Bone marrow (tissue), 2 donors: ENCODE data around the gene ZNG1C.
"Not testable (repeated sequence)": the region's sequence is repeated elsewhere in the genome, so short reads cannot be mapped to it uniquely, and the experiment has no call there.

Experiments
- DNase-seq, 2 donors: peaks; one replicate each; lab custom pipeline; 2025; lab: John Stamatoyannopoulos, UW

Gene ZNG1C

GRCh38 chr9:68241683-68242082, at the start of gene ZNG1C:
ZNG1C (plus strand) TSS chr9:68241983; CDS start chr9:68242032, 49 bp downstream.
- DNase-seq = not testable (repeated sequence)

DNA sequence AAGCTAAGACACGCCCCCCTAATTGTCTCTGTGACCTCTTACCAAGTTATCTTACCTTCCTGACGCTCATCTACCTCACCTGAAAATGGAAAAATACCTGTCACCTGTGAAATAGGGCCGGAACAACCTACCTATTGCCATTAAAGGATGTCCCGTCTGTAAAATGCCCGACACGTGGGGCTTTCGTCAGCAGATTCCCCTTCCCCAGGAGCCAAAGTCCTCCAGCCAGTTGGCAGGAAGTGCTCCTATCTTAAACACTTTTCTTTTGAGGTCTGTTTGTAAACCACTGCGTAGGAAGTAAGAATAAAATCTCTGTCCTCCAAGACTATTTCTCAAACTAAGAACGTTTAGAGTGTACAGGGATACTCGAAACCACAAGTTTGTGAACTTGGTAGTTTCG, 654 bp downstream of the ZNG1C start:
- DNase-seq = not testable (repeated sequence)

DNA sequence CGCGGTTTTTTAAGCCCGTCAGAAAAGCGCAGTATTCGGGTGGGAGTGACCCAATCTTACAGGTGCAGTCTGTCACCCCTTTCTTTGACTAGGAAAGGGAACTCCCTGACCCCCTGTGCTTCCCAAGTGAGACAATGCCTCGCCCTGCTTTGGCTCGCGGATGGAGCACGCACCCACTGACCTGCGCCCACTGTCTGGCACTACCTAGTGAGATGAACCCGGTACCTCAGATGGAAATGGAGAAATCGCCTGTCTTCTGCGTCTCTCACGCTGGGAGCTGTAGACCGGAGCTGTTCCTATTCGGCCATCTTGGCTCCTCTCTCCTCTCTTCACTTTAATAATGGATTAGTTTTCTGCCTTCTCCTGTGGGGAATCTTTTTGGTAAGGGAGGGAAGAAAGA, 39.3 kb downstream of the ZNG1C start:
- DNase-seq = not testable (repeated sequence)

- DNase-seq = not testable (repeated sequence)
Measured at GRCh38 chr9:68302567-68302966, 60.8 kb downstream of the ZNG1C start, which contains the start of gene FOXD4L3. FOXD4L3 (plus strand) TSS chr9:68302867; CDS start chr9:68302952, 85 bp downstream.

DNA sequence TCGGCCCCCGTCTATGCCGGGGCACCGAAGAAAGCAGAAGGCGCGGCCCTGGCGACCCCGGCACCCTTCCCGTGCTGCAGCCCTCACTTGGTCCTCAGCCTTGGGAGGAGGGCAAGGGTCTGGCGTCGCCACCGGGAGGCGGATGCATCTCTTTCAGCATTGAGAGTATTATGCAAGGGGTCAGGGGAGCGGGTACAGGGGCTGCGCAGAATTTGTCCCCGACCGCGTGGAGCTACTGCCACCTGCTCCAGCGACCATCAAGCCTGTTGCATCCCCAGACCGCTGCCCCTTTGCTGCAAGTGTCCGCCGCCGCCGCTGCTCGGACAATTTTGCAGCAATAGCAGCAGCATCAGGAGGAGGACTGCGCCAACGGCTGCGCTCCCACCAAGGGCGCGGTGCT, 62.0 kb downstream of the ZNG1C start:
- not testable (repeated sequence) for DNase-seq

- DNase-seq = not testable (repeated sequence)
Measured at GRCh38 chr9:68304212-68304611, 62.4 kb downstream of the ZNG1C start.

DNA sequence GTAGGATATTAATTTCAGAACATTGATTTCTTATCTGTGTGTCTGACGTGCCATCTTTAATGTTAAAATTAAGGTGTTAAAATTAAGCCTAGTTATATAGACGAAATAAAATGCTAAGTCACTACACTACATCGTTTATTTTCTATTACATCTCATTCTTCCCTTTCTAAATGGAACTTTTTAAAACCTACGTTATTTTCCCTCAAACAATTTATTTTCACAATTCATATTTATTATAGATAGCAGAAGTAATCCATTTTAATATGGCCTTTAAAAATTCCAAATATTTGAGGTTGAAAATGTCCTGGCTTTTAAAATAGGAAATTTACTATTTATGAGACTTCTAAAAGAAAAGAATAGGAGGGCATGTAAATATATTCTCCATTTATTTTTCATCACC, 63.0 kb downstream of the ZNG1C start:
- not testable (repeated sequence) for DNase-seq

DNA sequence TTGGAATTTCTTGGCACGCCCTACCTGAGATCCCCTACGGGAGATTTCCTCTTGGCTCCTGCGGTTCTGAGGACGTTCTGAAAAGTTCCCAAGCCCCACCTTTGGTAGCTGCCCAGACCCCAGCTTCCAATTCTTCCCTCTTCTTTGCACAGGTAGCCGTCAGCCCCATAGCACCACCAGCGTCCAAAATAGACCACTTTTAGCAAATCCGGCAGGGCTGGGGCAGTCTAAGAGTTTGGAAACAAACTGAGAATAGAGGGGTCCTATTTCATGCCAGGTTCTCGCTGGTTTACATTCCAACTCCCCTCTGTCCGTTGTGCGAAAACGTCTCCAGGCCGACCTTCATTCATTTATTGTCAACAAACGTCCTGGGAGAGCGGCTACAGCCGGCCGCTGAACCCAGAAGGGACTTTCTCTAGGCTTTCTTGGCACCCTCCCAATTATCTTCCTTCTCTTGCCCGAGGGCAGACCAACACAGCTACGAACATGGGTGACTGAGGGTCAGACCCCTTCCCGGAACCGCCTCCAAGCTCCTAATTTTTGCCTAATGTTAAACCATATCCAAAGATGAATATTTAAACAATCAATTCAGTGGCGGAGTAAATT, 64.0 kb downstream of the ZNG1C start:
- DNase-seq = not testable (repeated sequence)

DNA sequence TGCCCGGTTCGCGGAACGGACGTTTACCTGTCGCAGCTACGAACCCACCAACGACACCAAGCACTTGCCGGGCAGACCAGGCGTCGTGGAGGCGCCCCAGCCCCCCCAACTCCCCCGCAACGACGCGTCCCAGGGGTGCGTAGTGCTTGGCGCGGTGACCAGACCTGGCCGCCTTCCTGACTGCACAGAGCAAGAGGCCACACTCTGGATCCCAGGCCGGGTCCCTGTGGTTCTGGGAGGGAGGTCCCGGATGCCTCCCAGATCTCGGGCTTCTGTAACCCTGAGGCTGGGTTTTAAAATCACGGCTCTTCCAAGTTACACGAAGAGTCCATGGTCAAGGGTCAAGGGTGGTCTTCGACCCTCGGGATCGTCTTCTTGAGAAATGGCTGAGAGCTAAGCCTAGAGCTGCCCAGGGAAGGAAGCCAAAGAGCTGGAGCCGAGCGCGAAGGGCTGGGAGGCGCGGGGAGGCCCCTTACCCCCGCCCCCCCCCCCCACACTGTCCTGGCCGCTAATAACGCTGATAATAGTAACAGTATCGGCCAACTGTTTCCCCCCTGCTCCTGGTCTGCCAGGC, 64.7 kb downstream of the ZNG1C start:
- DNase-seq = not testable (repeated sequence)

DNA sequence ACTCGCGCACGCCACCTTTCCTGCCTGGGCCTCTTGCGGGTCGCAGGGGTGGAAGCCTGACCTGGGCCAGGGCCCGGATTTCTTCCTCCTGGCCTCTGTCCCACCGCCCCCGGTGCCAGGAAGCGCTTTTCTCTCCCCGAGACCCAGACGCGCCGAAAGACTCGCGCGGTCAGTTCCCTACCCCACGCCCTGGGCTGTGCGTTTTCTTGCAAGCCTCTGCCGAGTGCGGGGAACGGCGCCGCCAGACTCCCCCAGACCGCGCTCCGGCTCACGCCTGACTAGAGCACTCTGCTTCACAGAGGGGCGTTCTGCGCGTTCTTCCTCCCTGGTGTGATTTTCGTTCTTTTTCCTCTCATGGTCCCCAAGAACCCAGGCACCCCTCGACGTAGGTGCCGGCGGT, 65.3 kb downstream of the ZNG1C start:
- not testable (repeated sequence) for DNase-seq

- not testable (repeated sequence) for DNase-seq
Measured at GRCh38 chr9:68307654-68308053, 65.9 kb downstream of the ZNG1C start.

DNA sequence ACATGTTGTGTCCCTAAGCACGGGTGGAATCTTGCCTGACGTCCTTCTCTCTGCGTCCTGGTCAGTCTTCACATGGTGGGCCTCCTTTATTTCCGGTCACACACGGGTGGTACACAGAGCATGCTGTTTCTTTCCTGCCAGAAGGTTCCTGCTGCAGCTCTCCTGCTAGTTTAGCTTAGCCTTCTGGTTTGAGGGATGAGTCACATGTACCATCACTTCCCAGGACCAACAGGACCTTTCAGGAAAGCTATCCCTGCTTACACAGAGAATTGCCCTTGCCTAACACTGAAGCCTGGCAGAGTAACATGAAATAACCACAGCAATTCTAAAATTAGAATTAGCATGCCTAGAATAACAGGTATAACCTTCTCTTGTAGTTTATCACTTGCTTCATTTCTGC, 69.4 kb downstream of the ZNG1C start:
- not testable (repeated sequence) for DNase-seq

DNA sequence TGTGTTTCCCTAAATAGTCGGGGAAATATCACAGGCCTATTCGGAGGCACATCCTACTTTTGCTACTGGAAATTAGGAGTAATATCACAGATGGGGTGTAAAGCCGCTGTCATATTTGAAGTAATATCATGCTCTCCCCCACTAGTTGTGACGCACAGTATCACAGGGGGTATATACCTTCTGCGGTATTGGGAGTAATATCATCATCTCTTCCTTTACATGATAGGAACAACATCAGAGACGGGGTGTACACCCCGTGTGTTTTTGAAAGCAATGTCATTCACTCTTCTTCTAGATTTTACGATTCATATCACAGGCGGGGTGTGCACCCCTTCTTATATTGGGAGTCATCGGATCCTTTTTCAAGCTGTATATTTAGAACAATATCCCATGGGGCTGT, 76.4 kb downstream of the ZNG1C start:
- DNase-seq = not testable (repeated sequence)

DNA sequence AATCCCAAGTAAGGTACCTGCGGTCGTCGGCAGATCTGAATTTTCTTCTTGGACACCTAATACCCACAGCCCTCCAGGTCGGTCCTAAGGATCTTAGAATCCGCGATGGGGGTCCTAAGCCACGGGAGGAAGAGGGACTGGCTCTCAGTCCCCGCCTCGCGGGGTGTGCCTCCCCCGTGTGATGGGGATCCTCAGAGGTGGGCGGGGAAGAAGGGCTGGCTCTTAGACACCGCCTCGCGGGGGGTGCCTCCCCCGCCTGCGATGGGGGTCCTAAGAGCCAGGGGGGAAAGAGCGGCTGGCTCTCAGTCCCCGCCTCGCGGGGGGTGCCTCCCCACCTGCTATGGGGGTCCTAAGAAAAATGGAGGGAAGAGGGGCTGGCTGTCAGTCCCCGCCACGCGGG, 82.0 kb downstream of the ZNG1C start:
- not testable (repeated sequence) for DNase-seq

DNA sequence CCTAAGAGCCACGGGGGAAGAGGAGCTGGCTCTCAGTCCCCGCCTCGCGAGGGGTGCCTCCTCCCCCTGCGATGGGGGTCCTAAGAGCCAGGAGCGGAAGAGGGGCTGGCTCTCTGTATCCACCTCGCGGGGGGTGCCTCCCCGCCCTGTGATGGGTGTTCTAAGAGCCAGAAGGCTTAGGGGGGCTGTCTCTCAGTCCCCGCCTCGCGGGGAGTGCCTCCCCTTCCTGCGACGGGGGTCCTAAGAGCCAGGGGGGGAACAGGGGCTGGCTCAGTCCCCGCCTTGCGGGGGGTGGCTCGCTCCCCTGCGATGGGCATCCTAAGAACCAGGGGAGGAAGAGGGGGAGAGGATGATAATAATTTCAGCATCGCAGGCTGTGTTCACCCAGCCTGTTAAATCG, 82.7 kb downstream of the ZNG1C start:
- not testable (repeated sequence) for DNase-seq

DNA sequence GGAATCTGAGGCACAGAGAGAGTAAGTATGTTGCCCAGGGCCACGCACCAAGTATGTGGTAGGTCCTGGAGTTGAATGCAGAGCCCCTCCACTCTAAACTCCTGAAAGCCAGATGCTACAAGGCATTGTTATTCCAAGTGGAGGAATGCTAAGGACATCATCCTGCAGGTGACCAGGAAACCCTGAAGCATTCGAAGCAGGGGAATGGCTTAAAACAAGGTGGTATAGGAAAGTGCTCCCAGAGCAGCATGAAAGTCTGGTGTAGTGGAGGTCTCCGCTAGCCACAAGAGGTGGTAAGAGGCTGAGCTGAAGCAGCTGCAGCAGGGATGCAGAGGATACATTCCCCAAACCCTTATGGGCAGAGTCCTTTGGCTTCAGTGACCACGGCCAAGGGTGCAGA, 87.3 kb downstream of the ZNG1C start:
- not testable (repeated sequence) for DNase-seq

DNA sequence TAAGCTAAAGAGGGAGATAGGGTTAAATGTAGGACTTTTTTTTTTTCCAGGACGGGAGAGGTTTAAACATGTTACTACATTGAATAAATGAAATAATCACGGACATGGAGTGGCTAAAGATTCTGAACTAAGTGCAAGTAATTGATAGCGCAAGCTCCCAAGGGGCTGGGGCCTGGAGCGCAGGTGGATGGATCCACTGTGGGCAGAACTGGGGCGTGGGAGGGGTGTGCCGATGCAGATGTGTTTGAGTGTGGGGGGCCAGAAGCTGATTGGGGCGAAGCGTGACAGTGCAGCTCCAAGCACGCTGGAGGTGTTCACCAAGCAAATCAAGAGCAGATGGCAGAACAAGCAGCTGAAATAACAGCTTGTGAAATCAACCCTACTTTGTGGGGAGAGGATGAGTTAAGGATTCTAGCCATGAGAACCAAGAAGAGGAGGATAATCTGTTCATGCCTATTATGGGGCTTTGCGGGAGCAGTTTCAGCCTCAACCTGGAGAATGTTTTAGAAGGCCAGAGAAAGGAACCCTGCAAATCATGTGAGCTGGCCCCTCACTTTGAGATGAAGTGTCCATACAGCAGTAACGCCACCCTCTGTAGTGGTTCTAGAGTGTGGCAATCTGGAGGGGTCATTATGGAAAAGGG, 88.9 kb downstream of the ZNG1C start:
- not testable (repeated sequence) for DNase-seq

DNA sequence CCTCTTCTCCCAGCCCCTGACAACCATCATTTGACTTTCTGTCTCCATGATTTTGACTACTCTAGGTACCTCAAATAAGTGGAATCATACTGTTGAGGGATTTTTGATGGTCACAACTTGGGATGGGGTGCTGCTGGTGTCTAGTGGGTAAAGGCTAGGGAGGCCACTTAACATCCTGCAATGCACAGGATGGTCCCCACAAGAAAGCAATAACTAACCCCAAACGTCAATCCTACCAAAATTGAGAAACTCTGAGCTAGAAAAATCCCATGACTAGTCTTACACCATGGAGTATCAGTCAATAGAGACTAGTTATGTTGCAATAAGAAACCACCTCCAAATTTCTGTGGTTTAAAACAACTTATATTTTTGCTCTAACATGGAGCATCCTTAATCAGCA, 90.3 kb downstream of the ZNG1C start:
- not testable (repeated sequence) for DNase-seq

GRCh38 chr9:68335935-68336334, 94.2 kb downstream of the ZNG1C start:
- DNase-seq = not testable (repeated sequence)

DNA sequence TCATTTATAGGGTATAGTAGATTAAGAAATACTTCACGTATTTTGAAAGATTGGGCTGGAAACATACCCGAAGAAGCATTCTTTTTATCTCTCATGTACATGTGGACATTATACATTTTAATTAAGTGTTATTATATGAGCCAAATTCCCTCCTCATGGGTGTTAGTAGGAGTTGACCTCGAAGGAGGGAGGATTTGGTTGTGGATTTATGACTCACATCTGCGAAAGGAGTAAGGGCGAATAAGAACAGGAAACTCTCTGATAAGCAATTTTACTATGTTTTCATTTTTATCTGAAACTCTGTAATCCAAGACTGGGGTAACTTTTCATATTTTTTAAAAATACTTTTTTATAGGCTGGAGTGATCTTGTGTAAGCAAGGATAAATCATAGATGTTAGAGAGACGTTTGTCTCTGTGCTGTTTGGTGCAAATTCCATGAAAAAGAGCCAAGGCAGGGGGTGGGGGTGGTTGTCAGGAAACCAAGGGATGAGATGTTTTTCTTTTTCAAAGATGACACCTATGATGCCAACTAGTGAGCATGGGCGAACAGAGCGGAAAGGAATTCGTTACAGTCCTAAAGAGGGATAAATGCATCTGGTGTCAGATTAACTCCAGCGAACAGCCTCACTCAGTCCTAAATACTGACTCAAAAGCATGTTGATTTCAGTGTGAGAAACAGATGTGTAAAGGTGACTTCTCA, 95.0 kb downstream of the ZNG1C start:
- DNase-seq = not testable (repeated sequence)

- not testable (repeated sequence) for DNase-seq
Measured at GRCh38 chr9:68338000-68338399, 96.2 kb downstream of the ZNG1C start.

DNA sequence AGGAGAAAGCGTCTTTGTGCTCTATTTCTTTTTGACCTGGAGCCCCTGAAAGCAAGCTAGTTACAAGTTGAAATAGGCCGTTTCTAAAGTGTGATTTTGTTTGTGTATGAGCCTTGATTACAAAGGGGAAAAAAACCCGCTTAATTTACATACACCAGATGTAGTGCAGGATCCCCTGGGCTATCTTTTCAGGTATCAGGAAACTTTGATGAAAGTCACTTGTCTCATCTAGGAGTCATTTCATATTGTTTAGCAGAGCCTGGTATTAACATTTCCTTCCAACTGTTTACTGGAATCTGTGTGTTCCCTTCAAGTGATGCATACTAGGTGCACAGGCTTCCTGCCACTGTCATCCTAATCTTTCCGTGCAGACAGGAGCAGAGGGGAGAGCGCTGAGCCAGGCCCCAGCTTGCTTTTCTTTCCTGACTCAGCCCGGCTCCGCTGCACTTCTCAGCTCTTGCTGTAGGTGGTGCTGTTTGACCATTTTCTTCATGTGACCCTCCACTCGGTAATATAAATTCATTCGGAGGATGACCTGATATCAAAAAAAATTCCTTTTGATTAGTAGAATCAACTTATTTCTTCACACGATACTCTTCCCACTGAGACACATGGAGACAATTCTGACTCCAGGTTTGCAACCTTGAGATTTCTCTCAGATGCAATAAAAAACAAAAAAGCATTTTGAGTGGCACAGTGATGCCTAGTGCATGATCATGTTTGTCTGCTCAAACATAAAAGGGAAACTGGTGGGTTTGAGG, 100.7 kb downstream of the ZNG1C start:
- DNase-seq = not testable (repeated sequence)
